HepG2 (cell line): ENCODE measurements around the gene ASCC2.
"Not testable (repeated sequence)": the region's sequence is repeated elsewhere in the genome, so short reads cannot be mapped to it uniquely, and the experiment has no call there.

Experiments
- CTCF ChIP-seq: sonication (generic); formaldehyde crosslinking; IDR thresholded peaks from 2 replicates; pipeline ENCODE4 v1.5.0; 2020; ENCODE audit warnings: mild to moderate bottlenecking, missing genetic modification reagents, moderate library complexity
- FOXM1 ChIP-seq: sonication (generic); formaldehyde crosslinking; IDR thresholded peaks from 2 replicates; pipeline ENCODE4 v1.5.0; 2020; ENCODE audit warnings: missing genetic modification reagents
- FUBP1 ChIP-seq: sonication (generic); formaldehyde crosslinking; IDR thresholded peaks from 2 replicates; pipeline ENCODE4 v1.5.1; 2020; ENCODE audit warnings: missing genetic modification reagents, mild to moderate bottlenecking, borderline replicate concordance
- JUNB ChIP-seq: sonication (generic); formaldehyde crosslinking; IDR thresholded peaks from 2 replicates; pipeline ENCODE4 v1.8.0; 2022; ENCODE audit warnings: missing genetic modification reagents, mild to moderate bottlenecking, borderline replicate concordance
- TFDP2 ChIP-seq: sonication (generic); formaldehyde crosslinking; IDR thresholded peaks from 2 replicates; pipeline ENCODE4 v1.4.0; 2020; ENCODE audit warnings: missing genetic modification reagents
- ZKSCAN8 ChIP-seq: IDR thresholded peaks from 2 replicates; pipeline ENCODE4 v1.6.1; 2016; ENCODE audit warnings: borderline replicate concordance, missing genetic modification reagents, missing compliant biosample characterization

- not testable (repeated sequence) for TF ChIP-seq JUNB, CTCF, FOXM1, TFDP2, ZKSCAN8, FUBP1 (CRISPR knock-in tag)
Measured at GRCh38 chr22:29865572-29865971, 27.5 kb upstream of the ASCC2 start.
